Measurements from ENCODE around the gene LASP1.
"Not testable (repeated sequence)": the region's sequence is repeated elsewhere in the genome, so short reads cannot be mapped to it uniquely, and the experiment has no call there.

The LASP1 gene

DNA sequence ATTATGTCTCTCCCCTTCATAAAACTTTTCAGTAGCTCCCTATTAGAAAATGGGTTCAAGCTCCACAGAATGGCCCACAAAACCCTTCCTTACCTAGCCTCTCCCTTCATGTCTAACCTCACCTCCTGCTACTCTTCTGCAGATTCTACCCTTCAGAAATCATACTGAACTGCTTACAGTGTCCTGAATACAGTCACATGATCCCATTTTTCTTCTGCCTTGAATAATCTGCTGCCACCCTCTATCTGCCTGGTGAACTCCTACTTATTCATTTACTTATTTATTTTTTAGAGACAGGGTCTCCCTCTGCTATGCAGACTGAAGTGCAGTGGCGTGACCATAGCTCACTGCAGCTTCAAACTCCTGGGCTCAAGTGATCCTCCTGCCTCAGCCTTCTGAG is 70.5 kb downstream of the LASP1 start:
- no peak for DNase-seq

DNA sequence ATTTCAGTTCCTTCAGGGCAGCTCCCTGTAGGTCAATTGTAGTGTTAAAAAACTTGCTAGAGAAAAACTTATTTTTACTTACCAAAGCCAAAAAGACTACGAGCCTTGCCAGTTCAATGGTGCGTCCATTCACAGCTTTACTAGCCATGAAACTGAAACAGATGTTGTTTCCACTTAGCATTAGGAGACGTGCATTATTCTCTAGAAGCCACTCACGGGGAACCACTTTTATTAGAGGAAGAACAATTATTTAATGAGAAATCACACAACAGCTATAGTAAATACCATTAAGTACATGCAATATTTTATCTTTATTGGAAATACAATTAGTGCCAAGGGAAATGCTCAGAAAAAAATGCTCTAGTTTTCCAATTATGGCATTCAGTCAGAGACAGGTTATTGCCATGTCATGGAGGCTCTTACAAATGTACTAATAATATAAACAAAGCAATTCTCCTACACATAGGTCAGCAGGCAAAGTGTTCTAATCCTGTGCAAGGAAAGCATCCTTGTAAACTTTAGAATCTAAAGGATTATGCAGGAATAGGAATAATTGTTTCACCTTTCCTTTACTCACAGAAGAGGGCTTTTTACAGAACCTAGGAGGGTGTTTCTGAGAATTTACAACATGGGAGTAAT is 73.0 kb downstream of the LASP1 start:
- DNase-seq, result no peak

DNA sequence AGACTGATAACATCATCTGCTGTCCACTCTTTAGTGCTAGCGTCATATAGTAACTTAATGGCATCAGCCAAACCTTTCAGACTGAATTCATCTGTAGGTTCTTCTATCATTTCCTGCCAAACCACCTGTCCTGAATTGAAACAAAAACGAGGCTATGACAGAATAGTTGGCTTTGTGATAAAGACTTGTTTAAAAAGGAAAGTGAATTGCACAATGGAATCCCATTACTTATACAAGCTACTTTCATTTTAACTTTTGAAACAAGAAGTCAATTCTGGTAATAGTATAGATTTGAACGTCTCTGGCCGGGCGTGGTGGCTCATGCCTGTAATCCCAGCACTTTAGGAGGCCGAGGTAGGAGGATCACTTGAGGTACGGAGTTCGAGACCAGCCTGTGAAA is 73.7 kb downstream of the LASP1 start:
- DNase-seq, result no peak

DNA sequence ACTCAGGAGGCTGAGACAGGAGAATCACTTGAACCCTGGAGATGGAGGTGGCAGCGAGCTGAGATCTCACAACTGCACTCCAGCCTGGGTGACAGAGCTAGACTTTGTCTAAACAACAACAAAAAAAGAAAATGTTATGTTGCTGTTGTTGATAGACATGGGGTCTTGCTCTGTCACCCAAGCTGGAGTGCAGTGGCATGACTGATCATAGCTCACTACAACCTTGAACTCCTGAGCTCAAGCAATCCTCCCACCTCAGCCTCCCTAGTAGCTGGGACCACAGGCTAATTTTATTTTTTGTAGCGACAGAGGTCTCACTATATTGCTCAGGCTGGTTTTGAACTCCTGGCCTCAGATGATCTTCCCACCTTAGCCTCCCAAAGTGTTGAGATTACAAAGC is 77.3 kb downstream of the LASP1 start:
- DNase-seq, result no peak

DNA sequence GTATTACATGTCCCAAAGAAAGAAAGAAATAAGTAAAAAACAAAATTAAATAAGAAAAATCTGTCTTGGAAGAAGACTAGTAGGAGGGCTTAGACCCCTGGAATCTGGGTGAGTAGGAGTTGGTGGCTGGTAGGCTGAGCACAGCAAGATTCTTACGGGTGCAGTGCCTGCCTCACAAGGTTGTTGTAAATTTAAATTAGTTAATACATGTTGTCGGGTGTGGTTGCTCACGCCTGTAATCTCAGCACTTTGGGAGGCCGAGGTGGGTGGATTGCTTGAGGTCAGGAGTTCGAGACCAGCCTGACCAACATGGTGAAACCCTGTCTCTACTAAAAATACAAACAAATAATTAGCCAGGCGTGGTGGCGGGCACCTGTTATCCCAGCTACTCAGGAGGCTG is 83.9 kb downstream of the LASP1 start:
- DNase-seq, result not testable (repeated sequence)

DNA sequence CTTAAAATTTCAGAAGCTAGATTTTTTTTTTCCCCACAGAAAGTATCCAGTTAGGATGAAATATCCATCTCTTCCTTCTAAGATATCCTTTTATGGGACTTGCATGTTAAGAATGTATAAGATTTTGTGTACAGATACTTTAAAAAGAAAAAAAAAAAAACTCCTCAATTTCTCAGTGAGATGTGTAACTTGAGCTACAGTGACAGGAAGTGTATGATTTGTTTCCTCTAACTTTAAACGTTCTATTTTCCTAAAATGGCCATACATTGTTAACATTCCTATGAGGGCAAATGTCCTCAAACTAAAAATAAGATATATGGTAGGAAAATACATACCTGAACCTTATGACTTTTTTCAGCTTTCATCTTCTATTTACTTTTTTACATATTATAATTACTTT is 88.5 kb downstream of the LASP1 start:
- DNase-seq, result no peak

DNA sequence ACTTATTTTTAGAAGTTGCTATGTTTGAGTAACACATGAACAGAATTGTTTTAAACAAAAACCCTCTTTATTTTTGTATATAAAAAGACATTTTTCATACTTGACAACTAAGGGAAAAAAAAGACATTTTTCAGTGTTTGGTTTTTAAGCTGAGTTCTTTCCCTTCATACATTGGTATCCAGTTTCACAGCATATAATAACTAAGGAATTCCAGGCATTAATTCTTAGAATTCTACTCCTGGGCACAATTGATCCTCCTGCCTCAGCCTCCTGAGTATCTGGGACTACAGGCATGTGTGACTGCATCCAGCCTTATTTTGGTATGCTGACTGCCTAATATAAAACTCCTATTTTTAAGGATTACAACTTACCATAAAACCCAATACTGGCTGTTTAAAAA is 88.9 kb downstream of the LASP1 start:
- DNase-seq, result no peak

DNA sequence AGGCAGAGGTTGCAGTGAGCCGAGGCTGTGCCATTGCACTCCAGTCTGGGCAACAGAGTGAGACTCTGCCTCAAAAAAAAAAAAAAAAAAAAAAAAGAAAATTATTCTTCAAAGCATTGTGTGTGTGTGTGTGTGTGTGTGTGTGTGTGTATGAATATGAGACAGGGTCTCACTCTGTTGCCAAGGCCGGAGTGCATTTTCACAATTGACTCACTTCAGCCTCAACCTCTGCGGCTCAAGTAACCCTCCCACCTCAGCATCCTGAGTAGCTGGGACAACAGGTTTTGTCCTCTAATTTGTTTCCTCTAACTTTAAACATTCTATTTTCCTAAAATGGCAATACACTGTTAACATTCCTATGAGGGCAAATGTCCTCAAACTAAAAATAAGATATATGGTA is 89.7 kb downstream of the LASP1 start:
- DNase-seq, result no peak

DNA sequence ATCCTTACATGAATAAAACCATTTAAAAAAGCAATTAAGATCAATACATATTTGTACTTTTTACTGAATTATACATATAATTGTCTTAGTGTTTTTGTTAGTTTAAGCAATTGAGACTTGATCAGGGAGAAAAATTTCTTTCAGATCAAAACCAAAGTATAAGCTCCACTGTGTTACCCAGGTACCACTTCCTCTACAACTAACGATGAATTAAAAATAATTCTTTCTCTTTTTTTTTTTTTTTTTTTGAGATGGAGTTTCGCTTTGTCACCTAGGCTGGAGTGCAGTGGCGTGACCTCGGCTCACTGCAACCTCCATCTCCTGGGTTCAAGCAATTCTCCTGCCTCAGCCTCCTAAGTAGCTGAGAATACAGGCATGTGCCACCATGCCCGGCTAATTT is 90.5 kb downstream of the LASP1 start:
- no peak for DNase-seq

DNA sequence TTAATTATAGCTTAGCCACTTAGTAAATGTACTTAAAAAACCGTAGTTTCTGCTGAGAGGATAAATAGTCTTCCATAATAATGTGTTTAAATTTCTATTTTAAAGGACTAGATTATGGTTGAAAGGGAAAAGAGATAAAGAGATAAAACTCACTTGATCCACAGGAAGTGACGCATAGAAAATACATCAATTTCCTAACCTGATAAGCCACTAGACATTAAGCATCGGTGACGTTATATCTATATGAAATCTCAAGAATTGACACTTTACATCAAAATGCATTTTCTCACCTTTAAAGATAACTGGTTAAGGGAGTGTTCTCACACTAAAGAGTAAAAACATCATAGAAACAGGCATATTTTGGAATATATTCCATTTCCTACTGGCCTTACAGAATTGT is 91.6 kb downstream of the LASP1 start:
- DNase-seq, result no peak

DNA sequence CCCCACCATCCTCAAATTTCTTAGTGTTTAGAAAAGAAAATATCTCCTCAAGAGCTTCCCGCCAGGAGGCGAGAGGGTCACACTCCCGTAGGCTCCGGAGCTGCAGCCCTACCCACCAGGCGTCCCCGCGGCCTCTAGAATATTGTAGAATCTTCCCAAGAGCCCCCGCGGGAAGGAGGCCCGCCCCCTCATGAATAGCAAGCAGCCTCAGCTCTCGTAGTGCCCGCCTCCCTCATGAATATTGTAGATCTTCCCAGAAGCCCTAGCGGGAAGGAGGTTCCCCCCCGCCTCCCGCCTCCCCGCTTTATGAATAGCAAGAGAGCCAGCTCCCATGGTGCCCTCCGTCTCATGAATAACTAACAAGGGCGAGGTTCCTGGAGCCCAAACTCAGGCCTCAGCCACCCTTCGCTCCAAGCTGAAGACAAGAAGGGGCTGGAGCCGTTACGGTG is 97.5 kb downstream of the LASP1 start, which contains the start of gene FBXO47:
FBXO47 (minus strand) TSS at position 114 of the 449 bp plus-strand sequence. CDS start 4,378 bp downstream, outside the sequence.
- no peak for DNase-seq

DNA sequence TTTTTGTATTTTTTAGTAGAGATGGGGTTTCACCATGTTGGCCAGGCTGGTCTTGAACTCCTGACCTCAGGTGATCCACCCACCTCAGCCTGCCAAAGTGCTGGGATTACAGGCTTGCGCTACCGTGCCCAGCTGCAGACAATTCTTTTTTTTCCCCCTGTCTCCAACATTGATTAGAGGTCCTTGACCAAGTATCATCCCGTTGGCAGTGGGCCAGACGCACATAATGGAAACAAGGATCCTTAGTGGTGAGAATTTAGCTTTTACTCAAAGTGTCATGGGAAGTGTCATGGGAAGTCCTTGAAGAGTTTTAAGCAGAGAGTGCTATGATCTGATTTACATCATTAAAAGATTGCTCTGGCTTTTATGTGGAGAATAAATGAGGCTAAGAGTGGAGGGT is 99.4 kb downstream of the LASP1 start:
- no peak for DNase-seq

DNA sequence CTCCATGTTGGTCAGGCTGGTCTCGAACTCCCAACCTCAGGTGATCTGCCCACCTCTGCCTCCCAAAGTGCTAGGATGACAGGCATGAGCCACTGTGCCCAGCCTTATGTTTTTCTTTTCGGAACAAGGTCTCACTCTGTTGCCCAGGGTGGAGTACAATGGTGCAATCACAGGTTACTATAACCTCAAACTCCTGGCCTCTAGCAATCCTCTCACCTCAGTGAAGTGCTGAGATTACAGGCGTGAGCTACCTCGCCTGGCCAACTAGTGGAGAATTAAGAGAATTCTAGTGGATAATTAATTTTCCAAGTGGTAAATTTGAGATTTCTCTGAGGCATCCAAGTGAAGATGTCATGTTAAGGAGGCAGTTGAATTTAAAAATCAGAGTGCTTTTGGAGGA is 100.3 kb downstream of the LASP1 start:
- no peak for DNase-seq

DNA sequence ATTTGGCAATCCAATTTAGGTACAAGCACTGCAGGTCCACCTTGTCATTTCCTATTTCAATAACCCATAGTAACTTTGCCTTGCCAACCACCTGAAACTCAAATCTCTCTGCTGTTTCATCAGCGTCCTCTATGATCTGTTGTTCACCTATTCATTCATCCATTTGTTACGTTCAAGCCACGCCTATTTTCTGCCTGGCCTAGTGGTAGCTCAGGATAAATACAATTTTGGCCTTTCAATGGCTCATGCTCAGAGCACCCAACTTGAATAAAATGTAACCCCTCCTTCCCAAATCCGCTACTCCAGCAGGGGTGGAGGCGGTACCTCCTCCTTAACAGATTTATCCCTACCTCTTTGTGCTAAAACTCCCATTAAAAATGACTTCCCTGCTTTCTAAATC is 100.9 kb downstream of the LASP1 start:
- DNase-seq, result no peak
